WTC11 (cell line): ENCODE results near the gene KIAA1143. TPM values are rescaled to one million over a fixed set of nuclear protein-coding genes. Genes with fewer than 3 reads are reported as not detected.
A peak's percentile ranks its signal among the peaks of the same experiment; 100 is the strongest.

Experiments used
- ATAC-seq: fragments of 200-7000 bp; cut with Tn5 transposase; 2 replicates; pipeline ENCODE4 v1.10.0; 2021; ENCODE audit warnings: mild to moderate bottlenecking, moderate library complexity
- CTCF ChIA-PET: fragments of 300-600 bp; sonication (Branson Sonifier 250); formaldehyde crosslinking; loops from one replicate; lab custom pipeline; 2021; ENCODE audit warnings: antibody characterized with exemption; lab: Charles Lee
- POLR2A ChIA-PET: fragments of 350-600 bp; sonication (Branson Sonifier 250); formaldehyde crosslinking; loops from one replicate; lab custom pipeline; 2021; ENCODE audit warnings: antibody characterized with exemption; lab: Charles Lee
- DNase-seq: peaks from one replicate; pipeline ENCODE4 v3.0.0; 2021; ENCODE audit warnings: low spot score
- H3K27ac Mint-ChIP-seq: 2 replicates; pipeline ENCODE4 v1.8.0; 2021; ENCODE audit warnings: mixed read lengths
- H3K27me3 Mint-ChIP-seq: 2 replicates; pipeline ENCODE4 v1.8.0; 2021; ENCODE audit warnings: low read depth, mild to moderate bottlenecking, moderate library complexity, mixed read lengths
- H3K36me3 Mint-ChIP-seq: 2 replicates; pipeline ENCODE4 v1.8.0; 2021; ENCODE audit warnings: mixed read lengths
- H3K4me1 Mint-ChIP-seq: 2 replicates; pipeline ENCODE4 v1.8.0; 2022; ENCODE audit warnings: mixed read lengths
- H3K4me3 Mint-ChIP-seq: 2 replicates; pipeline ENCODE4 v1.8.0; 2021; ENCODE audit warnings: mild to moderate bottlenecking, moderate library complexity, mixed read lengths
- H3K9me3 Mint-ChIP-seq: 2 replicates; pipeline ENCODE4 v1.8.0; 2021; ENCODE audit warnings: mixed read lengths
- ARID4B ChIP-seq: sonication (generic); formaldehyde crosslinking; IDR thresholded peaks from 2 replicates; pipeline ENCODE4 v1.8.0; 2023; ENCODE audit warnings: missing genetic modification reagents, mild to moderate bottlenecking, borderline replicate concordance
- CBFB ChIP-seq: sonication (generic); formaldehyde crosslinking; IDR thresholded peaks from 2 replicates; pipeline ENCODE4 v1.8.1; 2022; ENCODE audit warnings: mild to moderate bottlenecking, low read depth, missing genetic modification reagents
- CDX4 ChIP-seq: fragments of 250-450 bp; sonication (Bioruptor Pico); IDR thresholded peaks from 2 replicates; pipeline ENCODE4 v1.9.0; 2021; ENCODE audit warnings: moderate library complexity, mild to moderate bottlenecking, inconsistent platforms, borderline replicate concordance
- ETV6 ChIP-seq: sonication (generic); formaldehyde crosslinking; IDR thresholded peaks from 2 replicates; pipeline ENCODE4 v1.8.1; 2022; ENCODE audit warnings: mild to moderate bottlenecking, missing genetic modification reagents
- FOXK1 ChIP-seq: sonication (generic); formaldehyde crosslinking; IDR thresholded peaks from 2 replicates; pipeline ENCODE4 v1.8.0; 2022; ENCODE audit warnings: mild to moderate bottlenecking, moderate library complexity, missing genetic modification reagents
- JUN ChIP-seq: sonication (generic); formaldehyde crosslinking; IDR thresholded peaks from 2 replicates; pipeline ENCODE4 v1.8.0; 2023; ENCODE audit warnings: mild to moderate bottlenecking, missing genetic modification reagents
- NFATC4 ChIP-seq: fragments of 250-450 bp; sonication (Bioruptor Pico); IDR thresholded peaks from 2 replicates; pipeline ENCODE4 v1.9.0; 2021; ENCODE audit warnings: mild to moderate bottlenecking
- NR1H2 ChIP-seq: sonication (generic); formaldehyde crosslinking; IDR thresholded peaks from 2 replicates; pipeline ENCODE4 v1.9.0; 2021; ENCODE audit warnings: mild to moderate bottlenecking, moderate library complexity, missing genetic modification reagents
- NR3C1 ChIP-seq: sonication (generic); formaldehyde crosslinking; conservative IDR thresholded peaks from 2 replicates; pipeline ENCODE4 v1.8.1; 2023; ENCODE audit warnings: low read depth, mild to moderate bottlenecking, missing genetic modification reagents
- OVOL2 ChIP-seq: fragments of 250-450 bp; sonication (Bioruptor Pico); IDR thresholded peaks from 2 replicates; pipeline ENCODE4 v1.9.0; 2021; ENCODE audit warnings: mild to moderate bottlenecking, borderline replicate concordance
- TCF7 ChIP-seq: sonication (generic); formaldehyde crosslinking; IDR thresholded peaks from 2 replicates; pipeline ENCODE4 v1.8.0; 2022; ENCODE audit warnings: mild to moderate bottlenecking, low read depth, missing genetic modification reagents, moderate library complexity
- ZNF232 ChIP-seq: sonication (generic); formaldehyde crosslinking; IDR thresholded peaks from 2 replicates; pipeline ENCODE4 v1.8.0; 2022; ENCODE audit warnings: mild to moderate bottlenecking, missing genetic modification reagents
- ZNF396 ChIP-seq: fragments of 250-450 bp; sonication (Bioruptor Pico); IDR thresholded peaks from 2 replicates; pipeline ENCODE4 v1.8.0; 2021; ENCODE audit warnings: mild to moderate bottlenecking, moderate library complexity, borderline replicate concordance
- ZNF532 ChIP-seq: fragments of 250-450 bp; sonication (Bioruptor Pico); IDR thresholded peaks from 2 replicates; pipeline ENCODE4 v1.9.0; 2021; ENCODE audit warnings: mild to moderate bottlenecking, borderline replicate concordance
- total RNA-seq: library from RNA; stranded (reverse); gene quantifications from 3 replicates; pipeline ENCODE4 v1.2.3, GENCODE V29; 2021
- TF ChIP-seq, protein P1 (sequence below): sonication (generic); formaldehyde crosslinking; IDR thresholded peaks from 2 replicates; pipeline ENCODE4 v1.8.0; 2023; ENCODE audit warnings: mild to moderate bottlenecking, missing genetic modification reagents

The KIAA1143 gene
- total RNA-seq, 1 experiment from 2014 or later, result 55.6 TPM

- no peak for TF ChIP-seq ARID4B (CRISPR knock-in tag)
- TF ChIP-seq ETV6, result no peak
- TF ChIP-seq OVOL2 (CRISPR knock-in tag), result no peak
- TF ChIP-seq TCF7 (CRISPR knock-in tag), result no peak
These were observed 1.3 kb upstream of the KIAA1143 start (continued) for GRCh38 chr3:44762690-44763089.

GRCh38 chr3:44762170-44762677 is 805 bp upstream of the KIAA1143 start:
- peaks cover 58% of the 10 kb centered on the region for H3K36me3 Mint-ChIP-seq
- no peak for ATAC-seq
- H3K27me3 Mint-ChIP-seq, result no peaks in the 10 kb centered on the region; the same call in 1 of the 2 replicates
- DNase-seq, result no peak
- no peak for TF ChIP-seq ZNF396 (CRISPR knock-in tag)
- TF ChIP-seq, all 79 proteins: peak for 0
- POLR2A ChIA-PET, result interaction anchor here (0.6 to 1.8 kb wide), 8 partner anchors 33 to 1780 kb away, joined by 3 to 10 read pairs (median 4); partner anchors contain the start of genes EXOSC7, TCAIM, ZDHHC3 and ZNF501
- peak overlapping the region; percentile 95 for H3K27ac Mint-ChIP-seq
- peaks cover 16% of the 10 kb centered on the region for H3K4me1 Mint-ChIP-seq
- CTCF ChIA-PET, result interaction anchor here (0.8 to 2.0 kb wide), 4 partner anchors 15 to 230 kb away, joined by 3 to 6 read pairs (median 4); no protein-coding TSS in a partner anchor
- H3K4me3 Mint-ChIP-seq, result peak overlapping the region; percentile 90
- peaks cover 35% of the 10 kb centered on the region for H3K9me3 Mint-ChIP-seq

DNA sequence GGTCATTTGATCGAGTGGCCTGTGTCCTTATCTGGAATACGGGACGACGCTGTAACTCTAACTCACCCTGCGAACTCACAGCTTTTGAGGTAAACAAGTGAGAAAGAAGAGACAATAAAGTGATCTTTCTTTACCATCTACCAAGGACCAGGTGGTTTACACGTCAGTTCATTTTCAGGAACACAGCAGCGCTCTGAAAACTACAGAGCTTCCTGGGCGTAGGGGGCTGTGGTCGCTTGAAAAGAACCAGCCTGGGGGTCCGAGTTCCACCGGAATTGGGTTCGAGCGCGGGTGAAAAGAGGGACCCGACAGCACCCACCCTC is 357 bp downstream of the KIAA1143 start:
- H3K4me3 Mint-ChIP-seq, result peak overlapping the region; percentile 90
- DNase-seq, result no peak
- H3K9me3 Mint-ChIP-seq, result peaks cover 27% of the 10 kb centered on the region
- no peak; the same call in 1 of the 2 replicates for ATAC-seq
- peaks cover 51% of the 10 kb centered on the region for H3K36me3 Mint-ChIP-seq
- no peak for TF ChIP-seq ZNF532
- TF ChIP-seq, protein P1, sequence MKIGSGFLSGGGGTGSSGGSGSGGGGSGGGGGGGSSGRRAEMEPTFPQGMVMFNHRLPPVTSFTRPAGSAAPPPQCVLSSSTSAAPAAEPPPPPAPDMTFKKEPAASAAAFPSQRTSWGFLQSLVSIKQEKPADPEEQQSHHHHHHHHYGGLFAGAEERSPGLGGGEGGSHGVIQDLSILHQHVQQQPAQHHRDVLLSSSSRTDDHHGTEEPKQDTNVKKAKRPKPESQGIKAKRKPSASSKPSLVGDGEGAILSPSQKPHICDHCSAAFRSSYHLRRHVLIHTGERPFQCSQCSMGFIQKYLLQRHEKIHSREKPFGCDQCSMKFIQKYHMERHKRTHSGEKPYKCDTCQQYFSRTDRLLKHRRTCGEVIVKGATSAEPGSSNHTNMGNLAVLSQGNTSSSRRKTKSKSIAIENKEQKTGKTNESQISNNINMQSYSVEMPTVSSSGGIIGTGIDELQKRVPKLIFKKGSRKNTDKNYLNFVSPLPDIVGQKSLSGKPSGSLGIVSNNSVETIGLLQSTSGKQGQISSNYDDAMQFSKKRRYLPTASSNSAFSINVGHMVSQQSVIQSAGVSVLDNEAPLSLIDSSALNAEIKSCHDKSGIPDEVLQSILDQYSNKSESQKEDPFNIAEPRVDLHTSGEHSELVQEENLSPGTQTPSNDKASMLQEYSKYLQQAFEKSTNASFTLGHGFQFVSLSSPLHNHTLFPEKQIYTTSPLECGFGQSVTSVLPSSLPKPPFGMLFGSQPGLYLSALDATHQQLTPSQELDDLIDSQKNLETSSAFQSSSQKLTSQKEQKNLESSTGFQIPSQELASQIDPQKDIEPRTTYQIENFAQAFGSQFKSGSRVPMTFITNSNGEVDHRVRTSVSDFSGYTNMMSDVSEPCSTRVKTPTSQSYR (CRISPR knock-in tag), result no peak
- no peak for TF ChIP-seq NR3C1
- TF ChIP-seq CDX4 (CRISPR knock-in tag), result no peak
- no peak for TF ChIP-seq ZNF232
- no peak for TF ChIP-seq FOXK1
- no peak for TF ChIP-seq CBFB (CRISPR knock-in tag)
- TF ChIP-seq JUN (CRISPR knock-in tag), result no peak
- TF ChIP-seq NFATC4, result no peak
- TF ChIP-seq NR1H2 (CRISPR knock-in tag), result no peak
- CTCF ChIA-PET, result interaction anchor here (2.0 kb wide), 1 partner anchor 100 kb away, joined by 6 read pairs; no protein-coding TSS in a partner anchor
- H3K4me1 Mint-ChIP-seq, result peaks cover 16% of the 10 kb centered on the region
- H3K27ac Mint-ChIP-seq, result peak overlapping the region; percentile 95
- POLR2A ChIA-PET, result interaction anchor here (0.7 to 1.8 kb wide), 6 partner anchors 32 to 871 kb away, joined by 3 to 10 read pairs (median 6); partner anchors contain the start of genes EXOSC7, ZDHHC3, ZNF501 and ZNF660
- H3K27me3 Mint-ChIP-seq, result no peaks in the 10 kb centered on the region; the same call in 1 of the 2 replicates
